GM21515 (cell line): ENCODE results near the gene RASSF1.
A peak's percentile ranks its signal among the peaks of the same experiment; 100 is the strongest.

Experiments
- ATAC-seq: cut with Tn5 transposase; IDR thresholded peaks from one replicate; pipeline ENCODE4 v1.9.1; 2021; ENCODE audit not compliant: unreplicated experiment

Gene RASSF1

DNA sequence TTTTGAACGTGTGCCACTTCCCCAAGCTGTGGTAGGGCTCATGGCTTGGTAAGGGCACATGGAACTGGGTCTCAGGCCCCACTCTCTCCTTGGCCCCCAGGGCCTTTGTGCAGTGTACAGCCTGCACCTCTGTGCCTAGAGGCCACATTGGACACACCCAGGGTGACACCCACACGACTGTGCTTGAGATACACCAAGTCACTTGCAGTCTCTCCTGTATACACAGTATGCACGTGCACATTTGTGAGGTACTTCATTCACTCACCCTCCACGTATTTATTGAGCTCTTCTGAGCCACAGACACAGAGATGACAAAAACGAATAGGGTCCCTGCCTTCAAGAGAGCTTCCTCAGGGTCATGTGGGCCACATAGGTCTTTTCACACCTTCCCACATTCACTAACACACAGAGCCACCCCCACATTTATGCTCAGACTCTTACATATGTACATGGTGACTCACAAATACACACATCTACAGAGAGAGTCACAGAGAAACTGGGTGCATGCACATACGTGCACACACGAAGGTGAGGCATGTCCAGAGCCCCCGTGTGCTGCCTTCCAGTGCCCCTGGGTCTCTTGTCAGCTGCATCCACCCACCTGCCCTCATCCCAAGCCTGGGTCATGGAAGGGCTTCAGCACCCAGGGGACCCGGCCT lies 28.5 kb upstream of the RASSF1 start:
- ATAC-seq = no peak

GRCh38 chr3:50365842-50366220 lies 25.2 kb upstream of the RASSF1 start:
- ATAC-seq = no peak

DNA sequence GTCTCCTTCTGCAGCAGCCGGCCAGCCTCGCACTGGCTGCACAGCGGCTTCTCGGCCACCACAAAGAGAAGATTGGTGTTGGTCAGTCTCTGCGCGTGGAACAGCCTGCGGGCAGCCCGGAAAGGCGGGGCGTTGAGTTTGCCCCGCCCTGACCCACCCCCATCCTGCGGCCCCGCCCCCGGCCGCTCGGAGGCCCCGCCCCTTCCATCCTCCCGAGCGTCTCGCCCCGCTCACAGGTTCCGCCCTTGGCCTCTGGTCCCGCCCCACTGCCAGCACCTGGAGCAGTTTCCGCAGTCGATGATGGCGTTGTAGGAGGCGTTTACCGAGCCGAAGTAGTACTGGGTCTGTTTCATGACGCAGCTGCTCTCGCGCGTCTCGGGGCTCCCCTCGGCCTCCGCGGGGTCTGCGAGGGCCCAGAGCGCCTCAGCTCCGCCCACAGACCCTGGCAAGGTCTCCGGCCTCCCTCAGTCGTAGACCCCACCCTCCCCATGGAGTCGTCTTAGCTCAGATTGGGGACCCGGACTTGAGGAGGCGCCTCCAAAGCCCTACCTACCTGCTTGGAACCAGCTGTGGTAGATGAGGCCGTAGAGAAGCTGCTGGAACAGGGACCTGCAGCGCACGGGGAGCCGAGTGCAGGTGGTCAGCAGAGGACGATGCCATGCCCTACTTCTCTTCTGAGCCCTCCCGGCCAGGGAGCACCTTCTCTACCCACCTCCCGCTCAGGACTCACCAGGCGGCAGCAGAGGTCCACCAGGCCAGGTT lies 24.6 kb upstream of the RASSF1 start:
- ATAC-seq = peak; percentile 89

- ATAC-seq = peak; percentile 6
These were observed 24.0 kb upstream of the RASSF1 start for GRCh38 chr3:50364573-50365079.

DNA sequence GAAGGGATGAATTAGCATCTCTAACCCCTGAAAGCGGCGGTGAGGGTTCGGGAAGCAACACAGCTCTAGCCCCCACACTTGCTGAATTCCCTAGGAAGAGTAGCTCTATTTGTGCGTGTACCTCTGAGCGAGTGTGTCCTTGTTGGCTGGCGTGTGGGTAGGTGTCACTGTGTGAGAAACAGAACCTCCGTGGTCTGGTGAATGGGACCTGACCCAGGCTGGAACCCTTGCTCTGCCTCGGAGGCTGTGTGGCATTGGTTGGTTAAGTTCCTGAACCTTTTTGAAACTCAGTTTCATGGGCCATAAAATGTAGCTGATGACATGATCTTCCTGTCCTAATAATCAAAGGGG lies 19.1 kb upstream of the RASSF1 start:
- peak; percentile 14 for ATAC-seq

DNA sequence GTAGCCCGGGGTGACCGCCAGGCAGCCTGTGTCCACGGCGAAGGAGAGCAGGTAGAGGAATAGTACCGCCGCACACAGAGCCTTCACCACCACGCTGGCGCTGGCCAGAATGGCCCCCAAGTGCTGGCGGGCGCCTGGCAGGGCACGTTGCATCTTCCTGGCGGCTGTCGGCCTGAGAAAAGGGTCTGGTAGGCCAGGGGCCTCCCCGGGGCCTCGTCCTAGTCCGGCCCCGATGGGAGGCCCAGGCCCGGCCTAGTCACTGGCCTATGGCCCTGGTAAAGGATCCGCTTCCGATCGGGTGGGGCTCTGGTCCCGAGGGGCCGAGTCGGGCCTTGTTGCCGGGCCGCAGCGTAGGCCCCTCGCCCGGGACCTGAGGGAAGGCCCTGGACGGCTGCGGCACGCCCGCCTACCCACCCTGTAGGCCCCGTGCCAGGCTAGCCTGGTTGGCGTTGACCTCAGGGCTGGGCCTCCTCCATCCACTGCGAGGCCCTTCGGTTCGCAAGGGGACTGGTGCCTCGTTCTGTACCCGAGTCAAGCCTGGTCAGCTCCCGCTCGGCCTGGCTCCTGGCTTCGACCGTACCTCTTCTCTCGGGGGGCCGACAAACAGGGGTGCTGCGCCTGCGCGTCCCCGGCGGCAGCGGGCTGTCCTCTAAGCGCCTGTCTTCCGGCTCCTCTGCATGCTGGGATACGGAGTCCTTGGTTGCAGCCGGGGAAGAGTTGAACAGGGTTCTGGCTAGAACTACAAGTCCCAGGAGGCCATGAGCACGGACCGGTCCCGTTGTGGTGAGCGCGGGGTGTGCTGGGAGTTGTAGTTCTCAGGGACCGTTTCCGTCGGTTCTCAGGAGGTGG lies 18.5 kb upstream of the RASSF1 start, which contains the start of gene TMEM115:
TMEM115 (minus strand) TSS at position 611 of the 849 bp plus-strand sequence; CDS start at position 153, 458 bp downstream.
- peak; percentile 98 for ATAC-seq

DNA sequence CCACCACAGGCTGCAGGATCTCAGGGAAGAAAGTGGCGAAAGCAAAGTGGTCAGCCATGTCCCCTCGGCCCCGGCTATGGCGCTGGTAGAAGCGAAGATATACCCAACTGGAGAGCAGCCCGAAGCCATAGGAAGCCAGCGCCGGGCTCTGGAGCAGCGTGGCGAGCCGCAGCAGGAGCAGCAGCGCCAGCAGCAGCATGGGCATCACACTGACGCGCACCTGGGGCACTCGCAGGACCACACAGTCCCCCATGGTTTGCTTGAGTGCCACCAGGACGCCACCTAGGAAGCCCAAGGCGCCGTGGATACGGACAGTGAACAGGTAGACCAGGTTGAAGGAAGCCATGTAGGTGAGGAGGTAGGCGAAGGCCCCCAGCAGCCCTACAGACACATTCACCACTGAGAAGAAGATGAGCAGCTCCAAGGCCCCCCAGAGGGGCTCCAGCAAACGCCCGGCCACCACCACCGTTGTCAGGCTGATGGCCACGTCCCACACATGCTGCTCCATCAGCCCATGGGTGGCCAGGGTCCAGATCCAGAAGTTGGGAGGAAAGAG lies 17.8 kb upstream of the RASSF1 start:
- ATAC-seq = no peak

DNA sequence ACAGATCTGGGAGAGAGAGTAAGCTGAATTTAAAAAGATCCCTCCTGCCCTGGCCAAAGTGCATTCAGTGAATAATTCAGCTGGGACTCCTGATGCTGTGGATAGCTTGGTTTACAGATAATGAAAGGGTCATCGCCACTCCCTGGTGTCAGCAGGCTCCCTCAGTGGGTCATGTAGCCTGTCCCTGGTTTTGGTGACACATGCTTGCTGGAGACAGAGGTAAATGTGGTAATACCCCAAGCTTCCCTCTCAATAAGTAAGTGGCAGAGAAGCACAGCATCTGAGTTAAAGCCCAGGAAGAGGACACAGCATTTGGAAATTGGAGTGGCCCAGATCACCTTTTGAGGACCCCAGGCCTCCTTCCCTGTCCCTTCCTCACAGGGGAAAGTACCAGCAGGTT lies 16.8 kb upstream of the RASSF1 start:
- ATAC-seq = no peak

- ATAC-seq = no peak
These were observed 15.9 kb upstream of the RASSF1 start for GRCh38 chr3:50356553-50356952.

DNA sequence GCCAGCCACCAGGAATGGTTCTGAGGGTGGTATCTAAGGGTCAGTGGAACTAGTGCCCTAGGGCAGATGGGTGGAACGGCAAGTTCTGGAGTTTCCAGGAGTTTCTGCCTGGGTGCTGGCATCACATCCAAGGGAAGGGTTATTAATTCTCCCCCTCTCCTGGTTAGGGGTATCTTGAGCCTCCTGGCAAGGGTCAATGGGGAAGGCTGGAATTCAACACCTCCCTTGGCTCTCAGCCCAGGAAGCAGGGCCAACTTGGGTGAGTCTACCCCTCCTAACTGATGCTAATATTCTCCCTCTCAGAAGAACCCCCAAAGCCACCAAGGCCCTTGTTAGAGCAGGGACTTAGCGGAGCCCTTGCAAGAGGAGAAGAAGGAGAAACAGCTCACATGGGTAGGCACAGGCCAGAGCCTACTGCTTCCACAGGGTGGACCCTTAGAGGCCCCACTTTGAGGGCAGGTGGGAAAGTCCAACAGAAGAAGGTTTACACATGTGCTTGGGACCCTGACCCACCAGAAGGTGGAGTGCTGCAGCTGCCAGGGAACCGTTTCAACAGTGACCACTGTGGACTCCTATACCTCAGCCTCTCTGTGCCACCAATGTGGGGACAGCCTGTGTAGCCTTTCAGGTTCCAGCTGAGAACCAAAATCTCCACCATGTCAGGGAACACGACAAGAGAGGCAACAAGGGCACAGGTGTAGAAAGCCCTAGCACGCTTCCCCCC lies 15.4 kb upstream of the RASSF1 start:
- ATAC-seq = no peak

DNA sequence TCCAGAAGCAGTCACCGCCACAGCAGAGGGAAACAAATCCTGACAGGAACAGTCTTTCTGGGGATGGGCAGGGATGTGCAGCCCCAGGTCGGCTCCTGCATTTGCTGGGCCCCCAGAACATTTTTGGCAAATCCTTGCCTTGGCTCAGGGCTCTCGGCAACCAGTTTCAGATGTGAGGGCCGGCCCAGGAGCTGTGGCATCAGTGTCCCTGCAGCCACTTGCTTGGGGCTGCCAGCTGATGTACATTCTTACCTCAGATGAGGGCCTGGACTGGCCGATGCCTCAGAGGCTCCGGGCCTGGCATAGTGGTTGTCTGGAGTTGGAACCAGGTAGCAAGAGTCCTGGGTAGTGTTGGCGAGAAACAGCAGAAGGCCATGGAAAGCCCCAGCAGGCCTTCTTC lies 14.2 kb upstream of the RASSF1 start:
- ATAC-seq = no peak

GRCh38 chr3:50354186-50354764 lies 13.6 kb upstream of the RASSF1 start:
- ATAC-seq = no peak

- no peak for ATAC-seq
These were observed 12.8 kb upstream of the RASSF1 start for GRCh38 chr3:50353245-50354004.

DNA sequence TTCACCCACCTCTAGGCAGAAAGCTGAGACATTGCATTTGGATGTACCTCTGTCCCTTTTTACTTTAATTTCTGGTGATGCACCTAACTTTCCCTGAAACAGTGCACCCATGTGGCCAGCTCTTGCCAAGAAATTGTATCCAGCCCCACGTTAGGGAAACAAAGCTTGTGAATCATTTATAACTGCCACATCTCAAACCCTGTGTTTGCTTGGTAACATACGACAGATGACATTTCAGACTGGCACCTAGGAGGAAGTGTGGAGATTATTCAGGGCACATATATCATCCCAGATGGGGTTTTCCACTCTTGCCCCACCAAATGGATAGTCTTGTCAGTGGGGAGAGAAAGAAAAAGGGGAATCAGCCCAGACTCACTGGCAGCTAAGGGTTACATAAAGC lies 12.1 kb upstream of the RASSF1 start:
- no peak for ATAC-seq

GRCh38 chr3:50351323-50351697 lies 10.7 kb upstream of the RASSF1 start:
- no peak for ATAC-seq

GRCh38 chr3:50350527-50351322 lies 10.1 kb upstream of the RASSF1 start, which contains the start of the genes CYB561D2 and NPRL2:
Gene CYB561D2 (plus strand): TSS chr3:50350862. CDS start chr3:50351434, 572 bp downstream.
Gene NPRL2 (minus strand): TSS chr3:50350775. CDS start chr3:50350652, 123 bp downstream.
- peak; percentile 77 for ATAC-seq

DNA sequence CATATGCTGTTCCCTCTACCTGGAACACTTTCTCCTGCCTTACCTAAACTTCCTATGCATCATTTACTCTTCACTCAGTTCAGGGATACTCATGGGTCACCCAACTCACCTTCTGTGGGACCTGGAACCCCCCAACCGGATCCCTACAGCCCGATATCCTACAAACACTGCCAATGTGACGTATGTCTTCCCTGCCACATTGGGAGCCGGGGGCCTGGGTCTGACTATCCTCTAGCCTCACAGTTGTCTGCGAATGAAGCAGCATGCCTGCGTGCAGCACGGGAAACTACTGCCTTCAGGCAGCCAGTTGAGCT lies 9.5 kb upstream of the RASSF1 start:
- no peak for ATAC-seq

GRCh38 chr3:50347187-50347813 lies 6.7 kb upstream of the RASSF1 start:
- no peak for ATAC-seq
